Cardiac muscle cell (in vitro differentiated cells and primary cell): ENCODE measurements around the gene NPFFR1. TPM values are rescaled to one million over a fixed set of nuclear protein-coding genes. Genes with fewer than 3 reads are reported as not detected.

Experiments used
- DNase-seq, 2 donors: peaks; one replicate each; pipeline versions ENCODE4 v3.0.0 to v3.0.0-alpha.2; 2010 to 2017; ENCODE audit warnings: low read depth in 1 of 2, low spot score in 1 of 2
- H3K27ac ChIP-seq: fragments of 200-600 bp; sonication (generic); 2 replicates; pipeline ENCODE4 v1.5.1; 2016
- H3K27me3 ChIP-seq: fragments of 200-600 bp; sonication (generic); 2 replicates; pipeline ENCODE4 v1.6.0; 2016; ENCODE audit warnings: control low read depth
- H3K36me3 ChIP-seq: fragments of 200-600 bp; sonication (generic); 2 replicates; pipeline ENCODE4 v1.5.1; 2016; ENCODE audit warnings: control low read depth
- H3K4me1 ChIP-seq: fragments of 200-600 bp; sonication (generic); 2 replicates; pipeline ENCODE4 v1.8.1; 2017; ENCODE audit warnings: low read depth, mild to moderate bottlenecking, mixed run types
- H3K4me3 ChIP-seq: fragments of 200-600 bp; sonication (generic); 2 replicates; pipeline ENCODE4 v1.5.1; 2016; ENCODE audit warnings: mild to moderate bottlenecking
- H3K9me3 ChIP-seq: fragments of 200-600 bp; sonication (generic); 2 replicates; pipeline ENCODE4 v1.5.1; 2017; ENCODE audit warnings: low read depth, mild to moderate bottlenecking, control low read depth
- CTCF ChIP-seq: IDR thresholded peaks from 2 replicates; pipeline ENCODE4 v1.5.1; 2012; ENCODE audit warnings: low read depth, mild to moderate bottlenecking, low read length
- polyA plus RNA-seq: library from polyadenylated mRNA; unstranded; fragments of >200 nt; fragmentation: Nextera tagmentation; extraction: Ambion mirVana; gene quantifications from 2 replicates; pipeline ENCODE4 v1.2.1, GENCODE V29; 2016
- total RNA-seq: library from RNA; depleted of rRNA; stranded (reverse); fragments of >200 nt; gene quantifications from 2 replicates; pipeline ENCODE4 v1.2.3, GENCODE V29; 2016

NPFFR1 gene
- total and polyA plus RNA-seq, 2 experiments from 2014 or later: not detected

GRCh38 chr10:70221030-70221429 is 62.8 kb downstream of the NPFFR1 start:
- Histone ChIP-seq H3K36me3 (no peaks in the 10 kb centered on the region), H3K4me3 (no peak overlapping the region), H3K9me3 (no peaks in the 10 kb centered on the region), H3K4me1 (no peaks in the 10 kb centered on the region), H3K27ac (no peak overlapping the region), H3K27me3 (no peaks in the 10 kb centered on the region)
- no peak for DNase-seq
- TF ChIP-seq CTCF: no peak

GRCh38 chr10:70212879-70213278 is 70.9 kb downstream of the NPFFR1 start:
- TF ChIP-seq CTCF: no peak
- no peak overlapping the region for H3K4me3 ChIP-seq
- H3K4me1 ChIP-seq: no peaks in the 10 kb centered on the region
- H3K36me3 ChIP-seq: peaks cover 23% of the 10 kb centered on the region
- no peak overlapping the region for H3K27ac ChIP-seq
- H3K27me3 ChIP-seq: no peaks in the 10 kb centered on the region
- H3K9me3 ChIP-seq: no peaks in the 10 kb centered on the region
- no peak for DNase-seq

- Histone ChIP-seq H3K9me3 (no peaks in the 10 kb centered on the region), H3K27ac (no peak overlapping the region), H3K36me3 (peaks cover 25% of the 10 kb centered on the region), H3K4me3 (no peak overlapping the region), H3K27me3 (no peaks in the 10 kb centered on the region), H3K4me1 (no peaks in the 10 kb centered on the region)
- TF ChIP-seq CTCF: no peak
- DNase-seq: no peak
These were observed 71.5 kb downstream of the NPFFR1 start for GRCh38 chr10:70212277-70212676.

- no peaks in the 10 kb centered on the region for H3K27me3 ChIP-seq
- H3K36me3 ChIP-seq: peaks cover 43% of the 10 kb centered on the region
- H3K4me3 ChIP-seq: no peak overlapping the region
- no peaks in the 10 kb centered on the region for H3K9me3 ChIP-seq
- DNase-seq: no peak
- H3K4me1 ChIP-seq: no peaks in the 10 kb centered on the region
- TF ChIP-seq CTCF: no peak
- H3K27ac ChIP-seq: no peak overlapping the region
These were observed 77.0 kb downstream of the NPFFR1 start for GRCh38 chr10:70206762-70207161.

- Histone ChIP-seq H3K4me3 (no peak overlapping the region), H3K4me1 (no peaks in the 10 kb centered on the region), H3K9me3 (no peaks in the 10 kb centered on the region), H3K36me3 (peaks cover 21% of the 10 kb centered on the region), H3K27ac (no peak overlapping the region), H3K27me3 (no peaks in the 10 kb centered on the region)
- no peak for TF ChIP-seq CTCF
- DNase-seq: no peak
These were observed 82.7 kb downstream of the NPFFR1 start for GRCh38 chr10:70201105-70201504.
